ENCODE results near the gene SLC2A2.
"Not testable (repeated sequence)": the region's sequence is repeated elsewhere in the genome, so short reads cannot be mapped to it uniquely, and the experiment has no call there.

The SLC2A2 gene

GRCh38 chr3:170977949-170978745, 48.4 kb downstream of the SLC2A2 start:
- no peak for TF ChIP-seq CTCF (IDR thresholded peaks at IDR 0.05; ENCODE audit: low read depth, low read length, missing control alignments)
- H3K4me3 ChIP-seq (ENCODE audit: low read depth, low read length): no peak overlapping the region
- no peak for DNase-seq (ENCODE audit: low read depth)
- in situ Hi-C loops (cut with HindIII; ENCODE audit: low sequenced_read_pairs): no loop called here

GRCh38 chr3:170976190-170976519, 50.4 kb downstream of the SLC2A2 start:
- DNase-seq (ENCODE audit: low read depth): no peak
- in situ Hi-C loops (cut with HindIII; ENCODE audit: low sequenced_read_pairs): no loop called here
- H3K4me3 ChIP-seq (ENCODE audit: low read depth, low read length): no peak overlapping the region
- no peak for TF ChIP-seq CTCF (IDR thresholded peaks at IDR 0.05; ENCODE audit: low read depth, low read length, missing control alignments)

DNA sequence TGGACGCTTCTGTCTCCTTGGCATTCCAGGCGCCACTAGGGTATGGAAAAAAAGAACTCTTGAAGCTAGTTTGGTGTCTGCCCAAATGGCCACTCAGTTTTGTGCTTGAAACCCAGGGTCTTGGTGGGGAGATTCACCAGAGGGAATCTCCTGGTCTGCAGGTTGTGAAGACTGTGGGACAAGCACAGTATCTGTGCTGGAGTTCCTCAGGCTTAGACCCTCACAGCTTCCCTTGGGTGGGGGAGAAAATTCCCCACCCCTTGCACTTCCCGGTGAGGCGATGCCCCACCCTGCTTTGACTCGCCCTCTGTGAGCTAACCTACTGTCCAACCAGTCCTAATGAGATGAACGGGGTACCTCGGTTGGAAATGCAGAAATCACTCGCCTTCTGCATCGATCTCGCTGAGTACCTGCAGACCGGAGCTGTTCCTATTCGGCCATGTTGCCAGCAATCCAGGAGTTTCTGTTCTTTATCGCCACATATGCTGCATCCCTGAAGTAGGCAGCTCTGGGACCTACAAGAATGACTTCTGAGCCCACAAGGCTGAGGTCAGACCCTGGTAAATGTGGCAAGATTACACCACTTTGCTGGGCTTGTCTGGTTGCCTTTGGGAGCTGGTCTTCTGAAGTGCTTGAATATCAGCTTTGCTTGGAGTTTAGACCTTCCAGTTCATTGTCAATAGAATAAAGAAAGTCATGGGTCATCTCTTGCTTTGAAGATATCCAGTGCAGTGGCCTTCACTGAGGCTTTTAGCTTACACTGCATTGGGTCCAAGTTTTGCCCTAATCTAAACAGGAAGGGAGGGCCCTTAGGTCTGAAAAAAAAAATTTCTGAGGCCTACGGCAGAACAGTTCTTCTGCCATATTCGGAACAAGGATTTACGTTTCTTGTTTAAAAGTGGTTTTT, 51.0 kb downstream of the SLC2A2 start:
- H3K4me3 ChIP-seq (ENCODE audit: low read depth, low read length): no peak overlapping the region
- TF ChIP-seq CTCF (IDR thresholded peaks at IDR 0.05; ENCODE audit: low read depth, low read length, missing control alignments): no peak
- DNase-seq (ENCODE audit: low read depth): no peak
- in situ Hi-C loops (cut with HindIII; ENCODE audit: low sequenced_read_pairs): no loop called here

GRCh38 chr3:170974872-170975271, 51.6 kb downstream of the SLC2A2 start:
- in situ Hi-C loops (cut with HindIII; ENCODE audit: low sequenced_read_pairs): no loop called here
- no peak overlapping the region for H3K4me3 ChIP-seq (ENCODE audit: low read depth, low read length)
- DNase-seq (ENCODE audit: low read depth): no peak
- TF ChIP-seq CTCF (IDR thresholded peaks at IDR 0.05; ENCODE audit: low read depth, low read length, missing control alignments): no peak

DNA sequence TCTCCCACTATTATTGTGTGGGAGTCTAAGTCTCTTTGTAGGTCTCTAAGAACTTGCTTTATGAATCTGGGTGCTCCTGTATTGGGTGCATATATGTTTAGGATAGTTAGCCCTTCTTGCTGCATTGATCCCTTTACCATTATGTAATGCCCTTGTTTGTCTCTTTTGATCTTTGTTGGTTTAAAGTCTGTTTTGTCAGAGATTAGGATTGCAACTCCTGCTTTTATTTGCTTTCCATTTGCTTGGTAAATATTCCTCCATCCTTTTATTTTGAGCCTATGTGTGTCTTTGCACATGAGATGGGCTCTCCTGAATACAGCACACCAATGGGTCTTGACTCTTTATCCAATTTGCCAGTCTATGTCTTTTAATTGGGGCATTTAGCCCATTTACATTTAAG, 53.6 kb downstream of the SLC2A2 start:
- H3K4me3 ChIP-seq (ENCODE audit: low read depth, low read length); DNase-seq (ENCODE audit: low read depth); in situ Hi-C loops (cut with HindIII; ENCODE audit: low sequenced_read_pairs): not testable (repeated sequence)

DNA sequence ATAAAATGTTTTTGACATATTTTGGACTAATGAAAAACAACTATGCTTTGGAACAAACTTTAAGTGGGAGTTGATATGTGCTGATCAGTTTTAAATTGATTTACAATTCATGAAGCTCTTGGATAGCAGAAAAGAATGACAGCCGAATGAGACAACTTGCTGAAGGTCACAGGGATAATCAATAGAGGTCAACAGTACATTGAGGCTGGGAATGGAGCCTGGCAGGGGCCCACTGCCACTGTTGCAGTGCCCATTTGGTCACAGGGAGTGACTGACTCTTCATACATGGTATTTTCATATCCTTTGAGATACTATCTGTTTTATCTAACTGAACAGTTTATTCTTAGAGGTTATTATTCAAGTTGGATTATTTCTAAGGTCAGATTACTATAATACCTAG, 59.4 kb downstream of the SLC2A2 start:
- DNase-seq (ENCODE audit: low read depth): no peak
- in situ Hi-C loops (cut with HindIII; ENCODE audit: low sequenced_read_pairs): no loop called here
- no peak overlapping the region for H3K4me3 ChIP-seq (ENCODE audit: low read depth, low read length)
- TF ChIP-seq CTCF (IDR thresholded peaks at IDR 0.05; ENCODE audit: low read depth, low read length, missing control alignments): no peak

DNA sequence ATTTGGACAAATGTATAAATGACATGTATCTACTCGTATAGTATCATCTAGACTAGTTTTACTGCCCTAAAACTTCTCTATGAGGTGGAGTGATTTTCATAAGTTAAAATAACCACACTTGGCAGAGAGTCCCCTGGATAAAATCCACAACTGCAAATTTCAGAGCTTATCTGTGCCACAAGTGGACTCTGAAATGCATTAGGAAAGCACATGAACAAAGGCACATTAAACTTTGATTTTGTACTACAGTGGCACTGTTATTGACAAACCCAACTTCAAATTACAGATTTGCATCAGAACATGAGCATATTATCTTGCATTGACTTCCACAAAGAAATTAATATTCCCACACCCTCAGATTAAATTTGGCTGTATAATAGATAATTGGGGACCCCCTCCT, 60.0 kb downstream of the SLC2A2 start:
- no peak for TF ChIP-seq CTCF (IDR thresholded peaks at IDR 0.05; ENCODE audit: low read depth, low read length, missing control alignments)
- no peak overlapping the region for H3K4me3 ChIP-seq (ENCODE audit: low read depth, low read length)
- in situ Hi-C loops (cut with HindIII; ENCODE audit: low sequenced_read_pairs): no loop called here
- DNase-seq (ENCODE audit: low read depth): no peak
